Measurements from ENCODE around the gene PEX3. TPM values are rescaled to one million over a fixed set of nuclear protein-coding genes. Genes with fewer than 3 reads are reported as not detected.
"Not testable (repeated sequence)": the region's sequence is repeated elsewhere in the genome, so short reads cannot be mapped to it uniquely, and the experiment has no call there.

Gene PEX3
- total RNA-seq, 1 experiment from 2014 or later: 23.8 TPM

- Histone ChIP-seq H3K4me3 (ENCODE audit: low read length) (no peak overlapping the region), H3K4me2 (ENCODE audit: low read length) (no peak overlapping the region), H3K9me3 (ENCODE audit: low read length) (no peaks in the 10 kb centered on the region), H3K79me2 (ENCODE audit: low read length) (no peaks in the 10 kb centered on the region), H4K20me1 (ENCODE audit: low read length) (no peaks in the 10 kb centered on the region), H2AFZ (ENCODE audit: low read length) (no peak overlapping the region), H3K4me1 (ENCODE audit: insufficient read depth, low read length) (peaks cover 20% of the 10 kb centered on the region), H3K9me2 (replicated peaks; ENCODE audit: low read length) (no peaks in the 10 kb centered on the region), H3K9ac (ENCODE audit: low read length) (no peak overlapping the region), H3K36me3 (ENCODE audit: low read depth, low read length) (peaks cover 13% of the 10 kb centered on the region; the same call in 1 of the 2 replicates), H3K27ac (ENCODE audit: low read length) (no peak overlapping the region), H3K27me3 (ENCODE audit: low read length) (no peaks in the 10 kb centered on the region), H3F3A (ENCODE audit: low read length, unreplicated experiment) (no peaks in the 10 kb centered on the region)
- intact Hi-C loops (cut with micrococcal nuclease): no loop called here
- DNase-seq (peak; percentile 56), ATAC-seq (peak; percentile 61)
- ChIA-PET CTCF (no interaction called here), POLR2A (ENCODE audit: unreplicated experiment) (no interaction called here)
- no TSS peak for BruUV-seq (replicated peaks)
- TF ChIP-seq EZH2 (IDR thresholded peaks at IDR 0.05; ENCODE audit: low read length, unreplicated experiment) (no peak), EZH2phosphoT487 (IDR thresholded peaks at IDR 0.05; ENCODE audit: borderline replicate concordance, low read length) (no peak), CTCF (conservative IDR thresholded peaks at IDR 0.05; ENCODE audit: low read depth, low read length) (no peak)
Observed at GRCh38 chr6:143468026-143468425, 17.4 kb downstream of the PEX3 start.

- ATAC-seq; H3K9me2 ChIP-seq (replicated peaks; ENCODE audit: low read length); POLR2A ChIA-PET (ENCODE audit: unreplicated experiment); H3K4me3 ChIP-seq (ENCODE audit: low read length); BruUV-seq (replicated peaks); H3K79me2 ChIP-seq (ENCODE audit: low read length); H3F3A ChIP-seq (ENCODE audit: low read length, unreplicated experiment); H3K27ac ChIP-seq (ENCODE audit: low read length); intact Hi-C loops (cut with micrococcal nuclease); H4K20me1 ChIP-seq (ENCODE audit: low read length); DNase-seq; H3K9me3 ChIP-seq (ENCODE audit: low read length); H2AFZ ChIP-seq (ENCODE audit: low read length); H3K9ac ChIP-seq (ENCODE audit: low read length); CTCF ChIA-PET; H3K27me3 ChIP-seq (ENCODE audit: low read length); H3K4me2 ChIP-seq (ENCODE audit: low read length): not testable (repeated sequence)
- Histone ChIP-seq H3K4me1 (ENCODE audit: insufficient read depth, low read length) (peaks cover 20% of the 10 kb centered on the region), H3K36me3 (ENCODE audit: low read depth, low read length) (peaks cover 15% of the 10 kb centered on the region; the same call in 1 of the 2 replicates)
Observed at GRCh38 chr6:143468823-143469222, 18.2 kb downstream of the PEX3 start.

- Histone ChIP-seq H3K9ac (ENCODE audit: low read length) (no peak overlapping the region), H3K36me3 (ENCODE audit: low read depth, low read length) (peaks cover 15% of the 10 kb centered on the region; the same call in 1 of the 2 replicates), H3K9me3 (ENCODE audit: low read length) (no peaks in the 10 kb centered on the region), H3K4me1 (ENCODE audit: insufficient read depth, low read length) (peaks cover 10% of the 10 kb centered on the region), H2AFZ (ENCODE audit: low read length) (no peak overlapping the region), H3F3A (ENCODE audit: low read length, unreplicated experiment) (no peaks in the 10 kb centered on the region), H3K4me3 (ENCODE audit: low read length) (no peak overlapping the region), H3K27me3 (ENCODE audit: low read length) (no peaks in the 10 kb centered on the region), H4K20me1 (ENCODE audit: low read length) (no peaks in the 10 kb centered on the region), H3K79me2 (ENCODE audit: low read length) (no peaks in the 10 kb centered on the region), H3K27ac (ENCODE audit: low read length) (no peak overlapping the region), H3K9me2 (replicated peaks; ENCODE audit: low read length) (no peaks in the 10 kb centered on the region), H3K4me2 (ENCODE audit: low read length) (no peak overlapping the region)
- no peak for DNase-seq
- BruUV-seq (replicated peaks): no TSS peak
- CTCF ChIA-PET: no interaction called here
- TF ChIP-seq CTCF (conservative IDR thresholded peaks at IDR 0.05; ENCODE audit: low read depth, low read length): no peak
- no peak for TF ChIP-seq EZH2 (IDR thresholded peaks at IDR 0.05; ENCODE audit: low read length, unreplicated experiment)
- TF ChIP-seq EZH2phosphoT487 (IDR thresholded peaks at IDR 0.05; ENCODE audit: borderline replicate concordance, low read length): no peak
- ATAC-seq: no peak
- intact Hi-C loops (cut with micrococcal nuclease): no loop called here
- POLR2A ChIA-PET (ENCODE audit: unreplicated experiment): no interaction called here
Observed at GRCh38 chr6:143471822-143472221, 21.2 kb downstream of the PEX3 start.
